ENCODE data around the gene CPSF7.

CPSF7 gene

GRCh38 chr11:61377461-61378160, 52.2 kb downstream of the CPSF7 start:
- peaks cover 0 to 12% of the 10 kb centered on the region in 2 experiments; a peak in 2 of 3 replicates for H3K36me3 ChIP-seq (ENCODE audit: control insufficient read depth in 2 of 2, insufficient read depth in 1 of 2, low read length in 2 of 2)
- ChIA-PET CTCF (interaction anchor here (0.6 to 1.3 kb wide), 3 partner anchors 9 to 147 kb away, joined by 3 to 4 read pairs (median 3); no protein-coding TSS in a partner anchor), POLR2A (no interaction called here)
- TF ChIP-seq BCL6B (tag by site-specific recombination; IDR thresholded peaks at IDR 0.05) (no peak), ZNF114 (tag by site-specific recombination; IDR thresholded peaks at IDR 0.05) (no peak), KLF8 (tag by site-specific recombination; IDR thresholded peaks at IDR 0.05) (no peak), ZNF837 (tag by site-specific recombination; IDR thresholded peaks at IDR 0.05) (no peak), ZFP69B (tag by site-specific recombination; IDR thresholded peaks at IDR 0.05) (no peak), HOXA7 (CRISPR knock-in tag; IDR thresholded peaks at IDR 0.05; ENCODE audit: borderline replicate concordance) (no peak), PRDM2 (tag by site-specific recombination; IDR thresholded peaks at IDR 0.05; ENCODE audit: borderline replicate concordance) (no peak), BCL11A (tag by site-specific recombination; IDR thresholded peaks at IDR 0.05; ENCODE audit: low read depth) (no peak), ZBTB49 (tag by site-specific recombination; IDR thresholded peaks at IDR 0.05; ENCODE audit: low read depth) (no peak), ZNF140 (tag by site-specific recombination; IDR thresholded peaks at IDR 0.05) (no peak), ZNF248 (tag by site-specific recombination; IDR thresholded peaks at IDR 0.05) (no peak), ZNF169 (tag by site-specific recombination; IDR thresholded peaks at IDR 0.05) (no peak), ZNF146 (tag by site-specific recombination; IDR thresholded peaks at IDR 0.05) (no peak), ZNF112 (tag by site-specific recombination; IDR thresholded peaks at IDR 0.05) (no peak), ZNF701 (tag by site-specific recombination; IDR thresholded peaks at IDR 0.05) (no peak), TRIM28 (IDR thresholded peaks at IDR 0.05; ENCODE audit: borderline replicate concordance, low read length) (no peak), ATF2 (tag by site-specific recombination; IDR thresholded peaks at IDR 0.05; ENCODE audit: low read depth) (no peak), ZSCAN5A (tag by site-specific recombination; IDR thresholded peaks at IDR 0.05) (no peak)
- no peaks in the 10 kb centered on the region for H3K4me1 ChIP-seq (ENCODE audit: control insufficient read depth, insufficient read depth, low read length)
- no peaks in the 10 kb centered on the region for H3K9me3 ChIP-seq (ENCODE audit: control insufficient read depth, insufficient read depth, low read depth, low read length)
- H3K27ac ChIP-seq (ENCODE audit: extremely low read depth, low read depth, low read length): no peak overlapping the region
- no peak overlapping the region for H3K4me3 ChIP-seq (ENCODE audit: low read depth, low read length)

Data from HEK293 (cell line).